ENCODE results near the gene HSPA1B. TPM values are rescaled to one million over a fixed set of nuclear protein-coding genes. Genes with fewer than 3 reads are reported as not detected.

Gene HSPA1B
- polyA plus RNA-seq, 1 donor from 2014 or later: 120 TPM

GRCh38 chr6:31778999-31779885 is 48.3 kb upstream of the HSPA1B start:
- Histone ChIP-seq H2AFZ (ENCODE audit: low read depth, low read length) (no peak overlapping the region), H3F3A (ENCODE audit: insufficient read depth, low read length, poor library complexity, severe bottlenecking) (no peaks in the 10 kb centered on the region), H3K79me2 (replicated peaks; ENCODE audit: insufficient read depth, low read length) (no peaks in the 10 kb centered on the region), H3K36me3 (ENCODE audit: insufficient read depth, low read length) (peaks cover 8% of the 10 kb centered on the region), H3K4me3 (ENCODE audit: low read length) (no peak overlapping the region), H3K4me2 (ENCODE audit: low read length) (no peak overlapping the region), H3K27ac (ENCODE audit: low read length) (no peak overlapping the region), H4K20me1 (ENCODE audit: insufficient read depth) (no peaks in the 10 kb centered on the region), H3K27me3 (ENCODE audit: insufficient read depth, low read depth, low read length) (no peaks in the 10 kb centered on the region), H3K9me3 (ENCODE audit: low read length) (no peaks in the 10 kb centered on the region), H3K9ac (ENCODE audit: low read length) (no peak overlapping the region), H3K9me2 (ENCODE audit: insufficient read depth, low read length) (no peaks in the 10 kb centered on the region)
- TF ChIP-seq RAD21 (conservative IDR thresholded peaks at IDR 0.05) (no peak), CTCF (IDR thresholded peaks at IDR 0.05; ENCODE audit: poor library complexity, severe bottlenecking) (no peak), SMC3 (conservative IDR thresholded peaks at IDR 0.05; ENCODE audit: poor library complexity) (no peak), POLR2AphosphoS5 (IDR thresholded peaks at IDR 0.05) (no peak), TAF1 (IDR thresholded peaks at IDR 0.05; ENCODE audit: low read depth) (no peak), EZH2 (IDR thresholded peaks at IDR 0.05; ENCODE audit: borderline replicate concordance, insufficient read depth, low read length, poor library complexity, severe bottlenecking) (no peak), MXI1 (conservative IDR thresholded peaks at IDR 0.05; ENCODE audit: poor library complexity, severe bottlenecking) (no peak), REST (IDR thresholded peaks at IDR 0.05; ENCODE audit: borderline replicate concordance) (no peak), EP300 (conservative IDR thresholded peaks at IDR 0.05; ENCODE audit: poor library complexity, severe bottlenecking) (no peak)

GRCh38 chr6:31779908-31780307 is 47.6 kb upstream of the HSPA1B start:
- H3F3A ChIP-seq (ENCODE audit: insufficient read depth, low read length, poor library complexity, severe bottlenecking): no peaks in the 10 kb centered on the region
- no peak overlapping the region for H3K4me2 ChIP-seq (ENCODE audit: low read length)
- no peak overlapping the region for H3K4me3 ChIP-seq (ENCODE audit: low read length)
- H2AFZ ChIP-seq (ENCODE audit: low read depth, low read length): no peak overlapping the region
- no peak overlapping the region for H3K27ac ChIP-seq (ENCODE audit: low read length)
- H3K9me3 ChIP-seq (ENCODE audit: low read length): no peaks in the 10 kb centered on the region
- peaks cover 14% of the 10 kb centered on the region for H3K36me3 ChIP-seq (ENCODE audit: insufficient read depth, low read length)
- H3K9ac ChIP-seq (ENCODE audit: low read length): no peak overlapping the region
- no peaks in the 10 kb centered on the region for H3K9me2 ChIP-seq (ENCODE audit: insufficient read depth, low read length)
- H3K79me2 ChIP-seq (replicated peaks; ENCODE audit: insufficient read depth, low read length): no peaks in the 10 kb centered on the region
- TF ChIP-seq RAD21 (conservative IDR thresholded peaks at IDR 0.05) (no peak), CTCF (IDR thresholded peaks at IDR 0.05; ENCODE audit: poor library complexity, severe bottlenecking) (no peak), REST (IDR thresholded peaks at IDR 0.05; ENCODE audit: borderline replicate concordance) (no peak), MXI1 (conservative IDR thresholded peaks at IDR 0.05; ENCODE audit: poor library complexity, severe bottlenecking) (no peak), EP300 (conservative IDR thresholded peaks at IDR 0.05; ENCODE audit: poor library complexity, severe bottlenecking) (no peak), POLR2AphosphoS5 (IDR thresholded peaks at IDR 0.05) (no peak), SMC3 (conservative IDR thresholded peaks at IDR 0.05; ENCODE audit: poor library complexity) (no peak), EZH2 (IDR thresholded peaks at IDR 0.05; ENCODE audit: borderline replicate concordance, insufficient read depth, low read length, poor library complexity, severe bottlenecking) (no peak), TAF1 (IDR thresholded peaks at IDR 0.05; ENCODE audit: low read depth) (no peak)
- H4K20me1 ChIP-seq (ENCODE audit: insufficient read depth): no peaks in the 10 kb centered on the region
- H3K27me3 ChIP-seq (ENCODE audit: insufficient read depth, low read depth, low read length): no peaks in the 10 kb centered on the region

All from neural cell (in vitro differentiated cells).